GM12864 (cell line): Measurements from ENCODE around the gene FERMT3.

Source experiments
- DNase-seq: peaks from one replicate; pipeline ENCODE4 v3.0.0-alpha.2; 2011; ENCODE audit warnings: low read depth
- H3K4me3 ChIP-seq: 2 replicates; pipeline ENCODE4 v1.5.1; 2011; ENCODE audit warnings: mild to moderate bottlenecking, low read depth, low read length, control low read depth
- TF ChIP-seq, protein P1 (sequence below): IDR thresholded peaks from 2 replicates; pipeline ENCODE4 v1.5.1; 2011; ENCODE audit warnings: low read depth, mild to moderate bottlenecking, moderate library complexity, low read length, control low read depth, inconsistent platforms; ENCODE audit errors: missing control alignments

Gene FERMT3

DNA sequence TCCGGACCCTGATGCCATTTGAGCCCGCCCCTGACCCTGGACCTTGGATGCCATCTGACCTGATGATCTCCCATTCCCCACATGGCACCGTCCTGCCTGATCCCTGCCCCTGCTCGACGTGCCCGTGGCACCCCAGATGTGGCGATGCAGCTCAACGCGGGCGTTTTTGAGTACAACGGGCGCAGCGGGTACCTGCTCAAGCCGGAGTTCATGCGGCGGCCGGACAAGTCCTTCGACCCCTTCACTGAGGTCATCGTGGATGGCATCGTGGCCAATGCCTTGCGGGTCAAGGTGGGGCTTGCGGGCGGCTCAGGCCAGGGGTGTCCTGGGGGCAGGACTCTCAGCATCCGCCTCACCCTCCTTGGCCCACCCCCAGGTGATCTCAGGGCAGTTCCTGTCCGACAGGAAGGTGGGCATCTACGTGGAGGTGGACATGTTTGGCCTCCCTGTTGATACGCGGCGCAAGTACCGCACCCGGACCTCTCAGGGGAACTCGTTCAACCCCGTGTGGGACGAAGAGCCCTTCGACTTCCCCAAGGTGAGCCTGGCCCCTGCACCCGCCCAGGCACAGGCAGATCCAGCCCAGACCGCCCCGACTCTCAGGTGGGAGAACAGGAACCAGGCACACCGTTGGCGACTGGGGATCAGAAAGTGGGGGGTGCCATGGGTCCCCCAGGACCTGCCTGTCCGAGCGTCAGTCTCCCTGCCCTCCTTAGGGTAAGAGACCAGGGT, 55.9 kb downstream of the FERMT3 start:
- DNase-seq = no peak
- no peak overlapping the region for H3K4me3 ChIP-seq
- TF ChIP-seq, protein P1, sequence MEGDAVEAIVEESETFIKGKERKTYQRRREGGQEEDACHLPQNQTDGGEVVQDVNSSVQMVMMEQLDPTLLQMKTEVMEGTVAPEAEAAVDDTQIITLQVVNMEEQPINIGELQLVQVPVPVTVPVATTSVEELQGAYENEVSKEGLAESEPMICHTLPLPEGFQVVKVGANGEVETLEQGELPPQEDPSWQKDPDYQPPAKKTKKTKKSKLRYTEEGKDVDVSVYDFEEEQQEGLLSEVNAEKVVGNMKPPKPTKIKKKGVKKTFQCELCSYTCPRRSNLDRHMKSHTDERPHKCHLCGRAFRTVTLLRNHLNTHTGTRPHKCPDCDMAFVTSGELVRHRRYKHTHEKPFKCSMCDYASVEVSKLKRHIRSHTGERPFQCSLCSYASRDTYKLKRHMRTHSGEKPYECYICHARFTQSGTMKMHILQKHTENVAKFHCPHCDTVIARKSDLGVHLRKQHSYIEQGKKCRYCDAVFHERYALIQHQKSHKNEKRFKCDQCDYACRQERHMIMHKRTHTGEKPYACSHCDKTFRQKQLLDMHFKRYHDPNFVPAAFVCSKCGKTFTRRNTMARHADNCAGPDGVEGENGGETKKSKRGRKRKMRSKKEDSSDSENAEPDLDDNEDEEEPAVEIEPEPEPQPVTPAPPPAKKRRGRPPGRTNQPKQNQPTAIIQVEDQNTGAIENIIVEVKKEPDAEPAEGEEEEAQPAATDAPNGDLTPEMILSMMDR = no peak

DNA sequence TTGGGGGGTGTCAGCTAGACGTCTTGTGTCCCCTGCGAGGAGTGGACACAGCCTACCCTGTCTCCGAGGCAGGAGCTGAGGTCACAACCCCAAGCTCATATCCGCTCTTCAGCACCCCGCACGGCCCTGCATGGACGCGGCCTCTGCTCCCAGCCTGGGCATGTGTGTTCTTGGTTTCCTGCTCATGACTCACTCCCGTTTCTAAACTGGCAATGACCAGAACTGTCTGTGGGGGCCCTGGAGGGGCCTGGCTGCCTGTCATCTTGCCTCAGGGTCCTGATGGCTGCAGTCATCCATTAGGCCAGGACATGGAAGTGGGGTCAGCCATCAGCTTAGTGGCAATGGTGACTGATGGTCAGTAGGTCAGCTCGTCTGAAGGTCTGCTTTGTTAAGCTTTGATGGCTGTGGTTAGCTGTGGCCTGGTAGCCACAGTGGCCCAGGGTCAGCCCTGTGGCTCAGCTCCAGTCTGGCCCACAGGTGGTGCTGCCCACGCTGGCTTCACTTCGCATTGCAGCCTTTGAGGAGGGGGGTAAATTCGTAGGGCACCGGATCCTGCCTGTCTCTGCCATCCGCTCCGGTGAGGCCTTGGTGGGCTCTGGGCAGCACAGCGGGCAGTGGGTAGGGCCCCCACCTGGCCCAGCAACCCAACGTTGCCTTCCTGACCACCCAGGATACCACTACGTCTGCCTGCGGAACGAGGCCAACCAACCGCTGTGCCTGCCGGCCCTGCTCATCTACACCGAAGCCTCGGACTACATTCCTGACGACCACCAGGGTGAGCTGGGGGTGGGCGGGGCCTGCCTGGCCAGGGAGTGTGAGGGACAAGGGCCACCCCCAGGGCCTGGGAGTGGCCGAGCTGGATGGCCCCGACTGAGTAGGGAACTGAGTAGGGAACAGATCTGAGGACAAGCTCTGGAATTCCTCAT, 56.8 kb downstream of the FERMT3 start:
- TF ChIP-seq, protein P1 = no peak
- H3K4me3 ChIP-seq = no peak overlapping the region
- no peak for DNase-seq

DNA sequence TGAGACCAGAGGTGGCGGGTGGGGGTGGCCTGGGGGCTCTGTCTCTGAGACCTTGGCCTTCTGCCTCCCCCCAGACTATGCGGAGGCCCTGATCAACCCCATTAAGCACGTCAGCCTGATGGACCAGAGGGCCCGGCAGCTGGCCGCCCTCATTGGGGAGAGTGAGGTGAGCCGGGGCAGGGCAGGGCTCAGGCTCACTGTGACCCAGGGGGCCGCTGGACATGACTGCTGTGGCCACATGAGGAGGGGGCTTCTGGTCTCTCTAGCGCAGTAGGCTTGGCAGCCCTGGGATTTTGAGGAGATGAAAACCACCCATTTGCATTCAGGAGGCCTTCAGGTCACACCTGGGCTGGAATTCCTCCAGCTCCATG, 57.4 kb downstream of the FERMT3 start:
- TF ChIP-seq, protein P1 = no peak
- DNase-seq = no peak
- no peak overlapping the region for H3K4me3 ChIP-seq

DNA sequence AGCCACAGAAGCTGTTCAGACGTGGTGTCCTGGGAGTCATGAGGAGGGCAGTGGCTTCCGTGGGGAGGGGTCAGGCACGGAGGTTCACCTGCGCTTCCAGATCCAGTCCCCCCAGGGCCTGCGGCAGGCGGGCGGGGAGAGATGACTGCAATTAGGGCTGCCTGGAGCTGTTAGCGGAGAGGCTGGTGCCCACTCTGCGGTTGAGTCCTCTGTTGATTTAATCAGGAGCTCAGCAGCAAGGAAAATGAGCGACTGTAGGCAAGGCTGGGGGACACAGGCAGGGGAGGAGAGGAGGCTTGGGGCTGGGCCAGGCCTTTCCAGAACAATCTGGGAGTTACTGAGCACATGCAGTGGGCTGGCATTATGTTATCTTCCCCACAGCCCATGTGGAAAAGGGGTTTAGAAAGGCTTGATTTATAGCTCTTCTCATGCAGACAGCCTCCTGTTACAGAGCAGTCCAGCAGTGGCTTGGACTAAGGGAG, 57.9 kb downstream of the FERMT3 start:
- no peak overlapping the region for H3K4me3 ChIP-seq
- TF ChIP-seq, protein P1 = no peak
- no peak for DNase-seq

DNA sequence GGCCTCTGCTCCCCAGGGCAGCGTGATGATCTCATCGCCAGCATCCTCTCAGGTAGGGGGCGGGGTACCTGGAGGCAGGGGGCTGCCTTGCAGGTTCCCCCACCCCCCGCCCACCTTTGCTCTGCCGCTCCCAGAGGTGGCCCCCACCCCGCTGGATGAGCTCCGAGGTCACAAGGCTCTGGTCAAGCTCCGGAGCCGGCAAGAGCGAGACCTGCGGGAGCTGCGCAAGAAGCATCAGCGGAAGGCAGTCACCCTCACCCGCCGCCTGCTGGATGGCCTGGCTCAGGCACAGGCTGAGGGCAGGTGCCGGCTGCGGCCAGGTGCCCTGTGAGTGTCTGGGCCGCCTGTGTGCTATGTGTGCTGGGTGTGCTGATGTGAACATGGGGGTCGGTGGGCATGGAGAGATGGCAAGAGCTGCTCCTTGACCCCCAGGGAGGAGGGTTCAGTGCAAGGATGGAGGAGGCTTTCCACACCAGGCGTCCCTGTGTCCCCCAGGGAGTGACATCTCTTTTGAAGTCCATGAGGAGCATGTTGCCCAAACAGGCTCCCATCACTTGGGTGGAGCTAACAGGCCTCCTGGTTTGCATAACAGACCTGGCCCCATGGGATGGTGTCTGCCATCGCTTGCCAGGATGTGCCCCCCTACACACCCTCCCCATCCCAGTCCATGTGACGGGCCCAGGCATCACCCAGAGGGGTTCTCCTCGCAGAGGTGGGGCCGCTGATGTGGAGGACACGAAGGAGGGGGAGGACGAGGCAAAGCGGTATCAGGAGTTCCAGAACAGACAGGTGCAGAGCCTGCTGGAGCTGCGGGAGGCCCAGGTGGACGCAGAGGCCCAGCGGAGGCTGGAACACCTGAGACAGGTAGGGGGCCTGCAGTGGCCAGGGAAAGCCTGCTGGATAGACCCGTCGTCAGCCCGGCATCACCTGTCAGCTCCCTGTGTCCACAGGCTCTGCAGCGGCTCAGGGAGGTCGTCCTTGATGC, 58.9 kb downstream of the FERMT3 start:
- TF ChIP-seq, protein P1 = no peak
- H3K4me3 ChIP-seq = no peak overlapping the region
- no peak for DNase-seq

DNA sequence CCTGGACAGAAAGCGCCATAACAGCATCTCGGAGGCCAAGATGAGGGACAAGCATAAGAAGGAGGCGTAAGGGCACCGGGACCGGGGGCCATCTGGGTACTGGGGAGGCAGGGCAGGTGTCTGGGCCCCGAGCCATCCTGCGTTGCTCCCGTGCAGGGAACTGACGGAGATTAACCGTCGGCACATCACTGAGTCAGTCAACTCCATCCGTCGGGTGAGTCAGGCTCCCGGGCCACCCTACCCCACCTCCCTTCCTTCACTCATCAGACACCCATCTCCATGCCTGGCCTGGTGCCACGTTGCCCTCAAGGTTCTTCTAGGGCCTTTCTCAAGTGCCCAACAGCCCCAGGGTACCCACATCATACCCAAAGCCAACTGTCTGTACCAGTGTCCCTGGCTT, 59.8 kb downstream of the FERMT3 start:
- TF ChIP-seq, protein P1 = no peak
- no peak overlapping the region for H3K4me3 ChIP-seq
- no peak for DNase-seq
